H1 (cell line): Measurements from ENCODE around the gene PANX1. TPM values are rescaled to one million over a fixed set of nuclear protein-coding genes. Genes with fewer than 3 reads are reported as not detected.

Experiments
- CTCF ChIA-PET: fragments of 300-600 bp; sonication (Branson Sonifier 250); formaldehyde crosslinking; loops from one replicate; lab custom pipeline; 2021; ENCODE audit not compliant: partially characterized antibody; lab: Charles Lee
- POLR2A ChIA-PET: fragments of 300-600 bp; sonication (Branson Sonifier 250); formaldehyde crosslinking; loops from one replicate; lab custom pipeline; 2021; ENCODE audit warnings: inconsistent platforms; ENCODE audit not compliant: partially characterized antibody; lab: Charles Lee
- DNase-seq, 2 experiments: peaks; one replicate each; pipeline versions ENCODE4 v3.0.0 to v3.0.0-alpha.2; 2010 to 2022; ENCODE audit warnings: low spot score in 2 of 2, low read depth in 1 of 2, mixed read lengths in 1 of 2
- FAIRE-seq: peaks from 2 replicates; lab custom pipeline; 2011; peaks lifted over from hg19 to GRCh38; lab: Jason Lieb, UNC
- H2AFZ ChIP-seq: 2 replicates; pipeline ENCODE4 v1.8.1; 2012; ENCODE audit warnings: low read length, inconsistent platforms
- H2AK5ac ChIP-seq: 2 replicates; pipeline ENCODE4 v1.6.1; 2013; ENCODE audit warnings: low read depth, low read length
- H2BK120ac ChIP-seq: replicated peaks from 2 replicates; pipeline ENCODE3; 2013; ENCODE audit warnings: low read depth, low read length, inconsistent platforms
- H2BK12ac ChIP-seq: 2 replicates; pipeline ENCODE4 v1.6.1; 2013; ENCODE audit warnings: low read depth, low read length
- H2BK15ac ChIP-seq: 2 replicates; pipeline ENCODE4 v1.6.1; 2013; ENCODE audit warnings: low read length
- H2BK20ac ChIP-seq: 2 replicates; pipeline ENCODE4 v1.6.1; 2013; ENCODE audit warnings: low read length
- H2BK5ac ChIP-seq: 2 replicates; pipeline ENCODE4 v1.6.1; 2013; ENCODE audit warnings: low read depth, low read length
- H3K14ac ChIP-seq: 2 replicates; pipeline ENCODE4 v1.6.1; 2013; ENCODE audit warnings: inconsistent platforms; ENCODE audit not compliant: insufficient read length
- H3K18ac ChIP-seq: 2 replicates; pipeline ENCODE4 v1.6.1; 2013; ENCODE audit warnings: low read length; ENCODE audit errors: extremely low read depth
- H3K23ac ChIP-seq: 2 replicates; pipeline ENCODE4 v1.6.1; 2013; ENCODE audit warnings: inconsistent platforms; ENCODE audit not compliant: insufficient read length
- H3K23me2 ChIP-seq: 2 replicates; pipeline ENCODE4 v1.6.1; 2013; ENCODE audit warnings: low read depth, low read length
- H3K27ac ChIP-seq: 2 replicates; pipeline ENCODE4 v1.6.1; 2011; ENCODE audit warnings: low read depth, low read length, inconsistent platforms
- H3K27me3 ChIP-seq, 4 experiments: replicated peaks in 1 of 4; 1 replicate in 1 of 4; 2 replicates in 3 of 4; pipeline versions ENCODE4 v1.6.1 to v1.8.1; 2011 to 2013; ENCODE audit warnings: low read length in 3 of 4, mild to moderate bottlenecking in 3 of 4, inconsistent platforms in 2 of 4, mixed read lengths in 2 of 4, moderate library complexity in 1 of 4; ENCODE audit not compliant: control insufficient read depth in 3 of 4, insufficient read depth in 3 of 4; ENCODE audit errors: extremely low read depth in 1 of 4
- H3K36me3 ChIP-seq, 4 experiments: 2 replicates each; pipeline versions ENCODE4 v1.6.1 to v1.8.1; 2011 to 2013; ENCODE audit warnings: mild to moderate bottlenecking in 4 of 4, low read length in 3 of 4, moderate library complexity in 2 of 4, control low read depth in 1 of 4, inconsistent platforms in 1 of 4; ENCODE audit not compliant: insufficient read depth in 4 of 4, control insufficient read depth in 2 of 4
- H3K4ac ChIP-seq: replicated peaks from 2 replicates; pipeline ENCODE3; 2013; ENCODE audit warnings: low read length, low read depth, mixed read lengths, inconsistent platforms; ENCODE audit not compliant: insufficient read length
- H3K4me1 ChIP-seq, 4 experiments: replicated peaks in 1 of 4; 1 replicate in 1 of 4; 2 replicates in 3 of 4; pipeline versions ENCODE4 v1.6.1 to v1.8.1; 2011 to 2013; ENCODE audit warnings: low read length in 3 of 4, inconsistent platforms in 2 of 4, mixed read lengths in 1 of 4; ENCODE audit not compliant: insufficient read depth in 4 of 4, control insufficient read depth in 3 of 4
- H3K4me2 ChIP-seq, 2 experiments: 2 replicates each; pipeline versions ENCODE4 v1.6.1 to v1.8.1; 2011 to 2013; ENCODE audit warnings: low read depth in 2 of 2, low read length in 2 of 2, control low read depth in 1 of 2, inconsistent platforms in 1 of 2, mild to moderate bottlenecking in 1 of 2; ENCODE audit not compliant: insufficient read depth in 1 of 2
- H3K4me3 ChIP-seq, 4 experiments: fragments of 200-600, 300-600 bp in 1 of 4; sonication (generic), shearing (Covaris generic), sonication (Bioruptor Twin) in 1 of 4; 2 replicates each; pipeline versions ENCODE4 v1.5.1 to v1.8.1; 2011 to 2016; ENCODE audit warnings: low read length in 4 of 4, low read depth in 3 of 4, control low read depth in 2 of 4, inconsistent platforms in 2 of 4, mild to moderate bottlenecking in 2 of 4, mixed read lengths in 1 of 4, moderate library complexity in 1 of 4; ENCODE audit not compliant: insufficient read depth in 2 of 4; ENCODE audit errors: extremely low read depth in 1 of 4
- H3K56ac ChIP-seq: replicated peaks from 2 replicates; pipeline ENCODE3; 2013; ENCODE audit warnings: low read depth, mild to moderate bottlenecking, mixed read lengths, low read length, inconsistent platforms; ENCODE audit not compliant: insufficient read length
- H3K79me1 ChIP-seq: 2 replicates; pipeline ENCODE4 v1.6.1; 2013; ENCODE audit warnings: low read depth, low read length, control low read depth
- H3K79me2 ChIP-seq, 2 experiments: 2 replicates each; pipeline versions ENCODE4 v1.6.1 to v1.8.1; 2012 to 2013; ENCODE audit warnings: low read length in 2 of 2, mild to moderate bottlenecking in 2 of 2, inconsistent platforms in 1 of 2; ENCODE audit not compliant: insufficient read depth in 2 of 2, control insufficient read depth in 1 of 2
- H3K9ac ChIP-seq, 4 experiments: replicated peaks in 1 of 4; 1 replicate in 1 of 4; 2 replicates in 3 of 4; pipeline versions ENCODE4 v1.6.1 to v1.8.1; 2011 to 2013; ENCODE audit warnings: low read depth in 3 of 4, low read length in 3 of 4, control low read depth in 2 of 4, mild to moderate bottlenecking in 2 of 4, moderate library complexity in 2 of 4, inconsistent platforms in 1 of 4; ENCODE audit errors: extremely low read depth in 1 of 4
- H3K9me3 ChIP-seq, 2 experiments: 2 replicates each; pipeline versions ENCODE4 v1.6.1 to v1.8.1; 2012 to 2013; ENCODE audit warnings: mild to moderate bottlenecking in 2 of 2, moderate library complexity in 2 of 2, control low read depth in 1 of 2, inconsistent platforms in 1 of 2, low read depth in 1 of 2, low read length in 1 of 2, mixed read lengths in 1 of 2; ENCODE audit not compliant: insufficient read depth in 2 of 2
- H4K20me1 ChIP-seq, 2 experiments: replicated peaks in 1 of 2; 2 replicates each; pipeline versions ENCODE3 to v1.8.1; 2011 to 2013; ENCODE audit warnings: inconsistent platforms in 2 of 2, low read length in 2 of 2, mild to moderate bottlenecking in 1 of 2; ENCODE audit not compliant: insufficient read depth in 2 of 2, control insufficient read depth in 1 of 2
- H4K5ac ChIP-seq: 2 replicates; pipeline ENCODE4 v1.6.1; 2013; ENCODE audit warnings: low read length, low read depth, mixed read lengths, inconsistent platforms; ENCODE audit not compliant: insufficient read length
- H4K8ac ChIP-seq: 2 replicates; pipeline ENCODE4 v1.8.0; 2013; ENCODE audit warnings: mild to moderate bottlenecking, moderate library complexity, low read length, inconsistent platforms; ENCODE audit not compliant: insufficient read depth; ENCODE audit errors: extremely low read depth
- H4K91ac ChIP-seq: replicated peaks from 2 replicates; pipeline ENCODE3; 2013; ENCODE audit warnings: low read length, mixed read lengths, inconsistent platforms; ENCODE audit not compliant: insufficient read length
- CTBP2 ChIP-seq: IDR thresholded peaks from 2 replicates; pipeline ENCODE4 v1.7.0; 2011; ENCODE audit warnings: borderline replicate concordance, mild to moderate bottlenecking, moderate library complexity, mixed read lengths, low read length; ENCODE audit not compliant: insufficient read depth, insufficient read length
- EZH2 ChIP-seq: fragments of 200-600 bp; sonication (generic); IDR thresholded peaks from 2 replicates; pipeline ENCODE4 v1.7.1; 2012; ENCODE audit warnings: low read depth, mild to moderate bottlenecking, moderate library complexity, low read length, inconsistent platforms; ENCODE audit not compliant: severe bottlenecking
- NRF1 ChIP-seq: IDR thresholded peaks from 2 replicates; pipeline ENCODE4 v1.6.1; 2011; ENCODE audit warnings: mild to moderate bottlenecking, low read depth, low read length, improper control_type of control experiment
- PHF8 ChIP-seq: fragments of 200-600 bp; sonication (generic); conservative IDR thresholded peaks from 2 replicates; pipeline ENCODE4 v1.7.1; 2012; ENCODE audit warnings: low read depth, mild to moderate bottlenecking, inconsistent platforms, low read length, moderate library complexity
- WGBS, 2 experiments: shearing (Covaris generic) in 1 of 2; methylation state at CpG; one replicate each; pipeline versions ENCODE4 v1.1.6 to v1.1.7; 2013 to 2015; ENCODE audit warnings: low lambda C conversion rate in 2 of 2, mixed read lengths in 2 of 2, inconsistent platforms in 1 of 2, low coverage in 1 of 2, missing lambda C conversion rate in 1 of 2; ENCODE audit not compliant: insufficient replicate concordance in 2 of 2, insufficient coverage in 1 of 2, insufficient read length in 1 of 2; ENCODE audit errors: extremely low coverage in 1 of 2, missing lambda C conversion rate in 1 of 2; 5-methylcytosine and 5-hydroxymethylcytosine counted together
- polyA plus RNA-seq, 7 experiments: library from polyadenylated mRNA; depleted of rRNA in 3 of 7; stranded (reverse) in 5 of 7; unstranded in 2 of 7; fragments of >200 nt in 5 of 7; fragments of 200-250 nt in 2 of 7; gene quantifications; 1 replicate in 5 of 7; 2 replicates in 1 of 7; 4 replicates in 1 of 7; pipeline versions ENCODE4 v1.2.1 to v1.2.3, GENCODE V29; 2011 to 2013; ENCODE audit warnings: missing spikeins in 2 of 7, mixed read lengths in 2 of 7
- total RNA-seq: library from RNA; stranded (reverse); fragmentation: NEBNext Ultra II Directional; extraction: Animal tissue kit (Norgen Biotek cat#: 25700); gene quantifications from 2 replicates; pipeline ENCODE4 v1.2.1, GENCODE V29; 2021

Gene PANX1
- total and polyA plus RNA-seq, 2 of the 8 experiments (the other 6 are each of a cell fraction or from before 2014, with no cell fraction given): 15.9 to 35.2 TPM

DNA sequence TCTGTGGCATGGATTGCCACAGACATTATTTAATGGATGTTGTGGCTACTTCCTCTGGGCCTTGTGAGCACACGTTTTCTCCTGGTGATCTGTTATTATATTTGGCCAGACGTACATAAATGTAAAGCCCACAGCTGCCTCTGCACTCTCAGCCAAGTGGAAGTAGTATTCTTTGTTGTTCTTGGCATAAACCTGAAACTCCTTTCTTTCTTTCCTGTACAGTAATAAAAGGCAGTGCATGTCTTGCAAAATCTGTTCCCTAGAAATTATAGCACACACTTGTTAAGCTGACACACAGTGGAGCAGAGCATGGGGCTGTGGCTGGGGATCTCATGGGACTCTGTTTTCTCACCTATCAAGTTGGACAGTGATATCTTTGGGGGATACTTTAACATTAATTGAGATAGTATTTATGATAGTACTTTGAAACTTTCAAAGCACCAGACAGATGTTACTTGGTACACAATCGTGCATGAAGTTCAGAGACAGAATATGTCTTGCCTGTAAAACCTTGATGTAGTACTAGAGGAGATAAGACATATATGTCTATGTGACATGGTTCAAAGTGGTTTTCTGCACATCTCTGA, 20.9 kb downstream of the PANX1 start:
- 74% methylated on average over 3 of the region's 3 CpGs; no CpG with 5 or more reads in 1 of the 2 experiments for WGBS, 2 experiments

More for the DNA sequence above, 20.9 kb downstream of the PANX1 start:
- no peak overlapping the region for H3K4me3 ChIP-seq
- TF ChIP-seq EZH2 (no peak), PHF8 (no peak), NRF1 (no peak), CTBP2 (no peak)
- TF ChIP-seq, all 59 proteins: peak for 0
- Histone ChIP-seq H3K4me1 (peaks cover 10 to 31% (median 18%) of the 10 kb centered on the region in 4 experiments), H3K14ac (no peak overlapping the region), H3K4ac (no peak overlapping the region), H3K36me3 (peaks cover 0 to 17% (median 5%) of the 10 kb centered on the region in 4 experiments; a peak in 5 of 8 replicates), H2AK5ac (no peak overlapping the region), H2BK5ac (no peak overlapping the region; the same call in 1 of the 2 replicates), H3K9me3 (no peaks in the 10 kb centered on the region), H3K79me2 (peaks cover 56 to 100% of the 10 kb centered on the region in 2 experiments), H3K23ac (no peak overlapping the region), H3K56ac (no peak overlapping the region), H3K27ac (no peak overlapping the region), H4K5ac (no peak overlapping the region), H4K8ac (no peak overlapping the region), H4K20me1 (peaks cover 38 to 53% of the 10 kb centered on the region in 2 experiments), H3K9ac (no peak overlapping the region), H3K79me1 (peaks cover 31% of the 10 kb centered on the region), H2BK120ac (no peak overlapping the region), H2BK15ac (no peak overlapping the region), H4K91ac (no peak overlapping the region), H2BK20ac (no peak overlapping the region), H2BK12ac (no peak overlapping the region), H3K4me2 (no peak overlapping the region), H3K23me2 (no peaks in the 10 kb centered on the region), H3K18ac (no peak overlapping the region), H2AFZ (no peak overlapping the region), H3K27me3 (no peaks in the 10 kb centered on the region)
- CTCF ChIA-PET: interaction anchor here (1.0 to 2.7 kb wide), 6 partner anchors 21 to 254 kb away, joined by 3 to 13 read pairs (median 4); partner anchors contain the start of gene PANX1
- DNase-seq (no peak), FAIRE-seq (no peak)
- POLR2A ChIA-PET: interaction anchor here (1.4 to 4.6 kb wide), 3 partner anchors 12 to 21 kb away, joined by 3 to 17 read pairs (median 4); partner anchors contain the start of gene PANX1
